GM12892 (cell line): ENCODE results near the gene GP1BB.

Experiments used
- DNase-seq: peaks from one replicate; pipeline ENCODE4 v3.0.0; 2011; ENCODE audit not compliant: insufficient read length
- FAIRE-seq: peaks from 2 replicates; lab custom pipeline; 2011; peaks lifted over from hg19 to GRCh38; lab: Jason Lieb, UNC
- POLR2A ChIP-seq: IDR thresholded peaks from 2 replicates; pipeline ENCODE4 v1.6.1; 2011; ENCODE audit warnings: low read depth, low read length, control low read depth
- POLR2AphosphoS5 ChIP-seq: IDR thresholded peaks from 2 replicates; pipeline ENCODE4 v1.6.1; 2011; ENCODE audit warnings: low read depth, low read length, control low read depth
- TAF1 ChIP-seq: IDR thresholded peaks from 2 replicates; pipeline ENCODE4 v1.6.1; 2011; ENCODE audit warnings: low read depth, mild to moderate bottlenecking, control low read depth, low read length, borderline replicate concordance

Gene GP1BB

DNA sequence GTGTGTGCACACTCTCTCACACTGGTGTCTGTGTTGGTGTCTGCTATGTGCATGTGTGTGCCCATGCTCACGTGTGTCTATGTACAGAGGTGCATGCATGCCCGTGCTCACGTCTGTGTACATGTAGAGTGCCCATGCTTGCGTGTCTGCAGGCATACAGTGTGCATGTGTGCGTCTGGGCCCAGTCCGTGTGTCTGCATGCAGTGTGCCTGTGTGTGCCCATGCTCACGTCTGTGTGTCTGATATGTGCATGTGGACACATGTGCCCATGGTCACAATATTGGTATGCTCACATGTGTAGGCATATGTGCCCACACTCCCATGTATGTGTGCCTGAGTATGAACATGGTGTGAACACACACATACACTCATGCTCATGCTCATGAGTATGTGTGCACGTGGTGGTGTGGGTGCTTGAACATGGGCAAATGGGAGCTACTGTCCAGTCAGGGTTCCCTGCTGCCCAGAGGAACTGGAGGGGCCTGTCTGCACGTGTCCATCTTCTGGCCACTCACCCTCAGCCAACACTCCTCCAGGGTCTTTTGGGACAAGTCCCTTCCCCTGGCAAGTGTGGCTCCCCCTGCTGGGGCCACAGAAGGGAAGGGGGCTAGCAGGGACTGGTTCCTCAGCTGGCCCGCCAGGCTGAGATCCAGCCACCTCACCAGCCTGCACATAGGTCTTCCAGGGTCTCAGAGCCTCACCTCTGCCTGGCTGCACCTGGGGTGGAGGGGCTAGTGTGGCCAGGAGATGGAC, 29.9 kb downstream of the GP1BB start:
- DNase-seq (no peak), FAIRE-seq (no peak)
- TF ChIP-seq TAF1 (no peak), POLR2A (no peak), POLR2AphosphoS5 (no peak)

DNA sequence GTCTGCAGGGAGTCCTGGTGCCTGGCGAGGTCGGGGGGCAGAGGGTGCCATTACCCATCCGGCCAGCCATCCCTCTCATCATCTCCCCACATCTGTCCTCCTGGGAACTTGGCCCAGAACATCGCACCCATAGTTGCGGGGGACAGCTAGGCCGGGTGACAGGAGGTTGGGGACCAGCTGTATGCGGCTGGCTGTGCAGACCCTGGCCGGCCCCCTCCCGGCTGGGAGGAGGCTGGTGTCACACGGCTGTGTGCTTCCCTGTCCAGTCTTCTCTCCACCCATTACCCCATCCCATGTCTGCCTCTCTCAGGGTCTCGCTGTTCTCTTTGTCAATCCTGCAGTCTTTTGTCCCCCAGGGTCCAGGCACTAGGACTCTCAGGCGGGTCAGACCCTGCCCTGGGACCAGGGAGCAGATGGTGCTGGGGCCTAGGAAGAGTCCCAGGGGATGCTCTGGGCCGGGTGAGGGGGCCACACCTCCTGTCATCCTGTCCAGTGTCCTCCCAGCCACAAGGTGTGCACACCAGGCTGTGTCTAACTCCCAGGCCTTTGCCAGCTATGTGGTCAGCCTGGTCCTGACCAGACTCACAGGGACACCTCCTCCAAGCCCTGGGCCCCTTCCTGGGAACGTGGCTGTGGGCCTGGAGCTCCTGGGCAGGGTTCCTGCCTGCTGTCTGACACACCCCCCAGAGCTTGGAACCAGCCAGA, 30.8 kb downstream of the GP1BB start:
- no peak for TF ChIP-seq POLR2A
- DNase-seq: no peak
- FAIRE-seq: no peak

DNA sequence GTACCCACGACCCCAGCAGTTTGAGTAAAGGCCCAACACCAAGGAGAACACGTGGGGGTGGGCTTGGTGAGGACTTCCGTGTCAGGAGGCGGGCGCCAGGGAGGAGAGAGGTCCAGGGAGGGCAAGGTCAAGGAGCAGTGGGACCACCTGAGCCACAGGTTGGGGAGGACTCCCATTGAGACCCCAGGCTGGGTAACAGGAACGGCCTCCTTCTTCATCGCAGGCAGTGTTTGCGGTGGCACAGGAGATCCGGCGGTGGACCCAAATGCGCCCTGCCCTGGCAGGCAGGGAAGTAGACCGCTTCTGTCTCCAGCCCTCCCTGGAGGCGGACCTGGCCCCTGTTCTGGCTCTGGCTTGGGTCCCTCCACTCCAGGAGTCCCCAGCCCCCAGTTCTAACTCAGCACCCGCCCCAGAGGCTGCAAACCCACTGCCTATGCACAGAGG, 31.4 kb downstream of the GP1BB start:
- FAIRE-seq: no peak
- no peak for DNase-seq
- TF ChIP-seq TAF1 (no peak), POLR2AphosphoS5 (no peak), POLR2A (no peak)

DNA sequence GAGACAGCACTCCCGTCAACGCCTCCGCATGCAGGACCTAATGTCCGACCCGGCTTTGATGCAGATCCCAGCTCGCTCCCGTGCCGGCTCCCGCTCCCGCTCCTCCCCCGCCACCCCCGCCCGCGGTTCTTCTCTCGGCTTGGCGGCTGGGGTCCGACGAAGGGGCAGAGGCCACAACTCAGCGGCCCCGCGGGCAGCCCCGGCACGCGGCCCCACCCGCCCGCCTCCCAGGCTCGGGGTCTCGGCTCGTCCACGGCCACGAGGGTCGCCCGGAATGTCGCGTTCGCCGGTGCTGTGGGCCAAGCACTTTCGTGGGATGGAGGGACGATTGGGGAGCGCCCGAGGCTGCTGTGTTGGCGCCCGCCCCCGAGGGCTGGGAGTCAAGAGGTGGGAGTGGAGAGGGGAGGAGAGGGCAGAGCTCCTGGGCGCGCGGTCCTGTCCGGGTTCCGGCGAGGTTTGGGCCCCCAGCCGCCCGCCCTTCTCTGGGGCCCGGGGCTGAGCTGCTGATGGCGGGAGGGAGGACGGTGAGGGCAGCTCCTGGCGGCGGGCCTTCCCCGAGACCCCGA, 31.9 kb downstream of the GP1BB start:
- FAIRE-seq: no peak

DNA sequence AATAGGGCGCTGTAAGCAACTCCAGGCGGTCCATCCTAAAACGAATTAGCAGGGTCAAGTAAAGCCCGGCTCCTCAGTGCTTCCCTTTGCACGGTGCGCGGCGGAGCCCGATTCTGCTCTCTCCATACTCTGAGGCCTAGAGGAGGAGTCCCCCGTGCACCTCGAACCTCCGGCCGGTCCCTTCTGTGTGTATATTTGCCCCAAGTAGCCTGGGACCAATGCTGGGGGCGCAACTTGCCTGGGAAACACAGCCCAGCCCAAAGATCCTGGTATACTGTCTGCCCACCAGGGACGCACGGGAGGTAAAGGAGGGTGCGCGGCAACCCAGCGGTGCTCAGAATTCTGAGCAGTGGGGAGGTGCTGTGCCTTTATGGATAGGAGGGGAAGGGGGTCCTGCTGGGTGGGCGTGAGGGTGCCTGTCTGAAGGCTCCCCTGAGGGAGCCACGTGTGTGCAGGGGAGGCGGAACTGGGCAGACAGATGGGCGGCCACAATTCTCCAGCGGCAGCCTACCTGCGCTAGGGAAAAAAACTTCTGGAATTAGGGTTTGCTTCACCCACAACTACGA, 32.5 kb downstream of the GP1BB start:
- no peak for FAIRE-seq
- DNase-seq: no peak
- TF ChIP-seq TAF1 (no peak), POLR2AphosphoS5 (no peak), POLR2A (no peak)

More for the DNA sequence above, 31.9 kb downstream of the GP1BB start:
- DNase-seq: no peak
- no peak for TF ChIP-seq POLR2AphosphoS5

DNA sequence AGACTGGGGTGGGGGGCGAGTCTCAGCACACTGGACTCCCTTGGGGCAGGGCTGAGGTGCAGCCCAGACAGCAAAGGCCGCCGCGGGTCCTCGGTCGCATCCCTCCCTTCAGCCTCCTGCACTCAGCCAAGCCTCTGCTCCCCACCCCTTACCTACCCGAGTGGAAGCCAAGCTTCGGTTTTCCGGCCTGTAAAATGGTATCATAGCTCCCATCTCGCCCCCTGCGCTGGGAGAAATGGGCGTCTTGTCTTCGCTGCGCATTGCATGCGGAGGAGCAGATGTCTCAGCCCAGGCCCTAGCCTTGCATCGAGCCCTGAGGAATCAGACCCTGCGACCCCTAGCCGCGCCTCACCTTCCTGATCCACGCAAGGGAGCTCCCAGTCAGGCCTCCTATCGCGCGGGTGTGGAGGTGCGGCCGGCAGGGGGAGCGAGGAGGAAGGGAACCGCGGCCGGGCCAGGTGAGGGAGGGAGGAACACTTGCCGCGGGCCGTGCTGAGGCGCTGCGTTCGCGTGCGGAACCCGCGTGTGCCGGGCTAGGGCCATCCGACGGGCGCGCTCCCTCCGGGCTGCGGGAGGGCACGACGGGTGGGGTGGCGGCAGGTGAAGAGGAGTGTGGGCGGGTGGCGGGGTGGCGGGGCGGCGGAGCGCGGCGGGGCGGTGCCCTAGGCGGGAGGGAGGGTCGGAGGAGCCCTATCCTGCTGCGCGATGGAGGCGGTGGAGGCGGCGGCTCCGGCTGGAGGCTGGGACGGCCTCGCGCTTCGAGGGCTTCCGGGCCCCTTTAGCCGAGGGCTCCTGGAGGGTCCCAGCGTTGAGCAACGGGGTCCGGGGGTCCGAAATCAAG, 33.2 kb downstream of the GP1BB start:
- TF ChIP-seq POLR2A: no peak
- no peak for TF ChIP-seq POLR2AphosphoS5
- no peak for TF ChIP-seq TAF1
- peak; percentile 83 for DNase-seq
- no peak for FAIRE-seq

DNA sequence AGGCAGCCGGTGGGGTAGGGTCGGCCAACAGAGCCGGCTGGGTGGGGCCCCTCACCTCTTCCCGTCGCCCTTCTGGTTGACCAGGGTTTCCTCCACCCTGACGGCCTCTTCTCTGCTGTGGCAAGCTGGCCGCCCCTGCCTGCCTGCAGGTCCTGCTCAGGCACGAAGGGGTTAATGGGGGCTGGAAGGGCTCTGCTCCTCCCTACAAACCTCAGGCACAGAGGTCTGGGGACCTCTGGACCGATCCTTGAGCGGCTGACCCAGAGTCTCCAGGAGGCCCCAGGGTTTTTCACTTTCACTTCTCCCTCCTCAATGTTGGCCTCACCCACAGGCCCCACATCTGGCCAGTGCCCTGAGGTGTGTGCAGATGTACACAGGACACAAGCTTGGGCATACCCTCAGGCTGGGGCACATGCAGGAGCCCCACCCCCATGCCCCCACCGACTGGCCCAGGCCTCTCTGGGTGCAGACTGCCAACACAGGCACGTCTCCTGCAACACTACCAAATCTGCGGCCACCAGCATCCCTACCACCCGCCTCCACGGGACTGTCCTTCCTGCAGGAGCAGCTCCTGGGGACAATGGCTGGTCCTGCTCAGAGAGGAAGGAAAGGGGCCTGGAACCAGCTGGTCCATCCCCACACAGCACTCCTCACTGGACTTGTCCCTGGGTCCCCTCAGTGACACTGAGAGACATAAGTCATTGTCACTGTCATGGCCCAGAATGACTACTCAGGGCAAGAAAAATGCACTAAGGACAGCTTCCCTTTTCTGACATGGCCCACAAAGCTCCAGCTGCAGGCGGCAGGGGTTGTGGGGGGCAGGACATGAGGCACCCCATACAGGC, 34.0 kb downstream of the GP1BB start:
- FAIRE-seq (no peak), DNase-seq (no peak)

DNA sequence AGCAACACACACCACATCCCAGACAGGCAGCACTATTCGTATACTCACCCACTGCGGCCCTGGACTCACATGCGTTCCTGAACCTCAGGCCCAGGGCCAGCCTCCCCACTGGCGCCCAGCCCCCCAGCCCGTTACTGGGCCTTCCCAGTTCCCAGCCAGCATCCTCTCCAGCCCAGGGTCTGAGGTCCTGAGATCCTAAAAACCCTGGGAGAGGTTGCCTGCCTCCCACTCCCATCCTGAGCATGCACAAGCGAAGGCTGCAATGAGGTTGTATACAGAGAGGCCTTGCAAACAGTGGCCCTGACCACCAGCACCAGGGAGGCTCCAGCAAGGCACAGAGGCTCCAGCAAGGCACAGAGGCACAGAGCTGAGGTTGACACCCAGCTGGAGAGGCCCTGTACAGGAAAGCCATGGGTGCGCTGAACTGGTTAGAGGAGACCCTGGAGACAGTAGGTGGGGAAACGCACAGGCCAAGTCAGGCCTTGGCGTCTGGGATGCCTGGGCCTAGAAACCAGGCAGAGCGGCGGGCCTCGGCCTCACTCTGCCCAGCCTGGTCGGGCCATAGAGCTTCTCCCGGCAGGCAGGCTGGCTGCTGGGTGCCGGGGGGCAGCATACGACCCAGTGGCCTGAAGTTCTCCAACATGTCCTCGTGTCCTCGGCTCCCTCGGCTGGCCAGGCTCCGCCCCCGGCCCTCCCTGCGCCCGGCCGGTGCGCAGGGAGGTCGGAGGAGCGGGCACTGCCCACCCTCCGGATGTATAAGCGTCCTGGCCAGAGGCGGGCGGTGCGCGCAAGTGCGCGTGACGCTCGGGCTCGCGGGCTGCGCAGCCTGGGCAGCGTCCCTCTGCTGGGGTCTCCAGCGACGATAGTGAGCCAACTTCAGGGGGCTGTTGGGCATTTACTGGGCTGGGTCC, 34.9 kb downstream of the GP1BB start:
- no peak for TF ChIP-seq TAF1
- no peak for TF ChIP-seq POLR2AphosphoS5
- TF ChIP-seq POLR2A: no peak
- no peak for FAIRE-seq
- DNase-seq: no peak

More for the DNA sequence above, 34.0 kb downstream of the GP1BB start:
- TF ChIP-seq POLR2A: no peak
- no peak for TF ChIP-seq POLR2AphosphoS5
- TF ChIP-seq TAF1: no peak

DNA sequence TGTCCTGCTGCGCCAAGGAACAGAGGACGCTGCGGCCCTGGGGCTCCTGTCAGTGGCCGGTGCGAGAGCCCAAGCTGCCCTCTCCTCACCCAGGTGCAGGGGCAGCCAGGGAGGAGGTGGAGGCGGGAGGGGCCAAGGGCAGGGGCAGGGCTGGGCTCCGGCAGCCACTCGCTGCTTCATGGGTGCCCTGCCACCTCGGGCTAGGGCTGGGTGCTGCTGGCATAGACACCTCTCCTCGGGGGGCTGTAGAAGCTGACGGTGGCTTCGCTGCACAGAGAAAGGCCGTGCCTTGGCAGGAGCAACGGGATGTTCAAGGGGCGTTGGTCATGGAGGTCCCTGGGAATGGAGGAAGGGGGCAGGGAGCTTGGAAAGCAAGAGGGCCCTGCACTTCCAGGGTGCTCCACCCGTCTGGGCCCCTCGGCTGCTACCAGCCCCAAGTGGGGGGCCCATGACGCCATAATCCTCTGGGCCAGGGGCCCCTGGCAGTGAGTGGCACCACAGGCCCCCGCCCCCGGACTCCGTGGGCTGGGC, 35.6 kb downstream of the GP1BB start:
- no peak for DNase-seq
- FAIRE-seq: no peak
- TF ChIP-seq TAF1: no peak
- no peak for TF ChIP-seq POLR2AphosphoS5
- no peak for TF ChIP-seq POLR2A
